Trophoblast cell (in vitro differentiated cells and primary cell): ENCODE measurements around the gene TENM3.

ENCODE experiments used
- DNase-seq, 2 donors: peaks; one replicate each; pipeline ENCODE4 v3.0.0-alpha.2; 2016
- H2AFZ ChIP-seq: 2 replicates; pipeline ENCODE4 v1.6.1; 2013; ENCODE audit warnings: low read length, moderate library complexity, mild to moderate bottlenecking; ENCODE audit not compliant: insufficient read depth, poor library complexity
- H2AK5ac ChIP-seq: 2 replicates; pipeline ENCODE4 v1.6.1; 2013; ENCODE audit warnings: mild to moderate bottlenecking, low read length
- H2BK120ac ChIP-seq: 2 replicates; pipeline ENCODE4 v1.6.1; 2013; ENCODE audit warnings: low read length, mild to moderate bottlenecking, moderate library complexity; ENCODE audit not compliant: insufficient read depth, poor library complexity
- H2BK12ac ChIP-seq: 2 replicates; pipeline ENCODE4 v1.6.1; 2013; ENCODE audit warnings: mild to moderate bottlenecking, low read length, moderate library complexity
- H2BK5ac ChIP-seq: 2 replicates; pipeline ENCODE4 v1.6.1; 2013; ENCODE audit warnings: low read length, low read depth, moderate library complexity, mild to moderate bottlenecking; ENCODE audit not compliant: poor library complexity
- H3K14ac ChIP-seq: 2 replicates; pipeline ENCODE4 v1.6.1; 2013; ENCODE audit warnings: mild to moderate bottlenecking, low read length
- H3K18ac ChIP-seq: 2 replicates; pipeline ENCODE4 v1.6.1; 2013; ENCODE audit warnings: mild to moderate bottlenecking, low read length
- H3K23ac ChIP-seq: 2 replicates; pipeline ENCODE4 v1.6.1; 2013; ENCODE audit warnings: low read length
- H3K27ac ChIP-seq: 2 replicates; pipeline ENCODE4 v1.5.1; 2013; ENCODE audit warnings: low read depth, mild to moderate bottlenecking, inconsistent platforms, low read length, moderate library complexity
- H3K27me3 ChIP-seq: 2 replicates; pipeline ENCODE4 v1.6.1; 2013; ENCODE audit warnings: inconsistent platforms, mild to moderate bottlenecking, low read length, moderate library complexity; ENCODE audit not compliant: insufficient read depth
- H3K36me3 ChIP-seq, 2 experiments: 1 replicate in 1 of 2; 2 replicates in 1 of 2; pipeline ENCODE4 v1.6.1; 2013; ENCODE audit warnings: low read length in 2 of 2, mild to moderate bottlenecking in 2 of 2, moderate library complexity in 1 of 2; ENCODE audit not compliant: insufficient read depth in 2 of 2, control insufficient read depth in 1 of 2
- H3K4ac ChIP-seq: 2 replicates; pipeline ENCODE4 v1.6.1; 2013; ENCODE audit warnings: low read depth, mild to moderate bottlenecking, low read length, moderate library complexity
- H3K4me1 ChIP-seq, 2 experiments: 1 replicate in 1 of 2; 2 replicates in 1 of 2; pipeline ENCODE4 v1.6.1; 2013; ENCODE audit warnings: low read length in 2 of 2, mild to moderate bottlenecking in 2 of 2, moderate library complexity in 1 of 2; ENCODE audit not compliant: insufficient read depth in 2 of 2, control insufficient read depth in 1 of 2
- H3K4me2 ChIP-seq: 2 replicates; pipeline ENCODE4 v1.6.1; 2013; ENCODE audit warnings: inconsistent platforms, mild to moderate bottlenecking, low read length, moderate library complexity
- H3K4me3 ChIP-seq: 2 replicates; pipeline ENCODE4 v1.5.1; 2013; ENCODE audit warnings: mild to moderate bottlenecking, low read depth, low read length, inconsistent platforms
- H3K79me1 ChIP-seq: one replicate; pipeline ENCODE4 v1.6.1; 2013; ENCODE audit warnings: low read length
- H3K79me2 ChIP-seq: 2 replicates; pipeline ENCODE4 v1.6.1; 2013; ENCODE audit warnings: low read length, mild to moderate bottlenecking; ENCODE audit not compliant: control insufficient read depth, insufficient read depth, poor library complexity
- H3K9ac ChIP-seq: 2 replicates; pipeline ENCODE4 v1.6.1; 2013; ENCODE audit warnings: mild to moderate bottlenecking, low read length
- H3K9me3 ChIP-seq: 2 replicates; pipeline ENCODE4 v1.6.1; 2013; ENCODE audit warnings: low read depth, mild to moderate bottlenecking, control low read depth, inconsistent platforms, low read length; ENCODE audit not compliant: insufficient read depth
- H4K12ac ChIP-seq: 2 replicates; pipeline ENCODE4 v1.6.1; 2013; ENCODE audit warnings: low read depth, mild to moderate bottlenecking, low read length, moderate library complexity
- H4K8ac ChIP-seq: 2 replicates; pipeline ENCODE4 v1.6.1; 2013; ENCODE audit warnings: low read depth, mild to moderate bottlenecking, low read length, moderate library complexity
- H4K91ac ChIP-seq: one replicate; pipeline ENCODE4 v1.6.1; 2013; ENCODE audit warnings: low read depth, mild to moderate bottlenecking, low read length, moderate library complexity
- WGBS: extraction: QIAGEN DNeasy Blood & Tissue Kit; methylation state at CpG from one replicate; pipeline ENCODE4 v1.1.7; 2013; ENCODE audit warnings: missing lambda C conversion rate; ENCODE audit not compliant: insufficient read length, insufficient coverage; ENCODE audit errors: extremely low coverage; 5-methylcytosine and 5-hydroxymethylcytosine counted together

The TENM3 gene

GRCh38 chr4:182324282-182324681, 81.1 kb downstream of the TENM3 start:
- Histone ChIP-seq H3K14ac (no peak overlapping the region), H2AK5ac (no peak overlapping the region), H2BK5ac (no peak overlapping the region), H3K18ac (no peak overlapping the region), H2BK12ac (no peak overlapping the region), H3K36me3 (peaks cover 18 to 25% of the 10 kb centered on the region in 2 experiments), H3K27me3 (no peaks in the 10 kb centered on the region), H2AFZ (no peak overlapping the region), H3K23ac (no peak overlapping the region), H3K9me3 (no peaks in the 10 kb centered on the region), H4K8ac (no peak overlapping the region), H3K79me2 (peaks cover 2% of the 10 kb centered on the region), H3K4me2 (no peak overlapping the region), H3K79me1 (no peaks in the 10 kb centered on the region), H3K9ac (no peak overlapping the region), H4K12ac (no peak overlapping the region), H2BK120ac (no peak overlapping the region), H3K4me1 (peaks cover 0 to 3% of the 10 kb centered on the region in 2 experiments), H3K27ac (no peak overlapping the region), H3K4me3 (no peak overlapping the region), H3K4ac (no peak overlapping the region), H4K91ac (no peak overlapping the region)
- no peak for DNase-seq
- no CpG with 5 or more reads among the region's 10 CpGs for WGBS

GRCh38 chr4:182325397-182325796, 82.2 kb downstream of the TENM3 start:
- Histone ChIP-seq H3K27ac (no peak overlapping the region), H3K79me2 (peaks cover 2% of the 10 kb centered on the region), H4K91ac (no peak overlapping the region), H3K23ac (no peak overlapping the region), H3K9me3 (no peaks in the 10 kb centered on the region), H4K12ac (no peak overlapping the region), H3K27me3 (no peaks in the 10 kb centered on the region), H2BK5ac (no peak overlapping the region), H2BK120ac (no peak overlapping the region), H3K4ac (no peak overlapping the region), H3K14ac (no peak overlapping the region), H2BK12ac (no peak overlapping the region), H4K8ac (no peak overlapping the region), H3K4me1 (no peaks in the 10 kb centered on the region), H3K79me1 (no peaks in the 10 kb centered on the region), H3K9ac (no peak overlapping the region), H2AK5ac (no peak overlapping the region), H3K4me3 (no peak overlapping the region), H2AFZ (no peak overlapping the region), H3K36me3 (peaks cover 20 to 28% of the 10 kb centered on the region in 2 experiments), H3K18ac (no peak overlapping the region), H3K4me2 (no peak overlapping the region)
- WGBS = no CpG with 5 or more reads among the region's 3 CpGs
- DNase-seq = no peak

GRCh38 chr4:182325848-182326255, 82.7 kb downstream of the TENM3 start:
- no peak overlapping the region for H4K91ac ChIP-seq
- no peak overlapping the region for H3K4ac ChIP-seq
- H3K79me1 ChIP-seq = no peaks in the 10 kb centered on the region
- H3K36me3 ChIP-seq = peaks cover 21 to 29% of the 10 kb centered on the region in 2 experiments
- H3K14ac ChIP-seq = no peak overlapping the region
- no peak overlapping the region for H4K12ac ChIP-seq
- no peak overlapping the region for H3K4me3 ChIP-seq
- peak overlapping the region; percentile 14 for H3K18ac ChIP-seq
- no peak overlapping the region for H4K8ac ChIP-seq
- DNase-seq = no peak
- no peak overlapping the region for H2BK5ac ChIP-seq
- H3K9me3 ChIP-seq = no peaks in the 10 kb centered on the region
- no peak overlapping the region for H2BK120ac ChIP-seq
- no peaks in the 10 kb centered on the region for H3K4me1 ChIP-seq
- no peak overlapping the region for H2BK12ac ChIP-seq
- no peaks in the 10 kb centered on the region for H3K27me3 ChIP-seq
- WGBS = no CpG with 5 or more reads among the region's 16 CpGs
- H2AFZ ChIP-seq = no peak overlapping the region
- no peak overlapping the region for H3K9ac ChIP-seq
- H3K4me2 ChIP-seq = no peak overlapping the region
- peaks cover 2% of the 10 kb centered on the region for H3K79me2 ChIP-seq
- no peak overlapping the region for H3K27ac ChIP-seq
- no peak overlapping the region for H2AK5ac ChIP-seq
- H3K23ac ChIP-seq = no peak overlapping the region

GRCh38 chr4:182328505-182328904, 85.3 kb downstream of the TENM3 start:
- Histone ChIP-seq H3K36me3 (peaks cover 25 to 29% of the 10 kb centered on the region in 2 experiments), H2BK120ac (no peak overlapping the region), H3K18ac (no peak overlapping the region), H3K79me1 (no peaks in the 10 kb centered on the region), H3K4me3 (no peak overlapping the region), H2AK5ac (no peak overlapping the region), H3K27me3 (no peaks in the 10 kb centered on the region), H2BK5ac (no peak overlapping the region), H3K4ac (no peak overlapping the region), H3K23ac (no peak overlapping the region), H3K27ac (no peak overlapping the region), H4K91ac (no peak overlapping the region), H3K14ac (no peak overlapping the region), H2AFZ (no peak overlapping the region), H3K9ac (no peak overlapping the region), H4K12ac (no peak overlapping the region), H3K9me3 (no peaks in the 10 kb centered on the region), H2BK12ac (no peak overlapping the region), H3K4me2 (no peak overlapping the region), H4K8ac (no peak overlapping the region), H3K4me1 (no peaks in the 10 kb centered on the region), H3K79me2 (no peaks in the 10 kb centered on the region)
- WGBS = no CpG with 5 or more reads among the region's 7 CpGs
- no peak for DNase-seq
